Lung (tissue), 12 donors: ENCODE measurements around the gene POLD4. TPM values are rescaled to one million over a fixed set of nuclear protein-coding genes. Genes with fewer than 3 reads are reported as not detected.

Experiments
- ATAC-seq: fragments of 200-7000 bp; cut with Tn5 transposase; one replicate; pipeline ENCODE4 v1.9.1; 2020; ENCODE audit warnings: moderate number of reproducible peaks; ENCODE audit not compliant: insufficient read depth, low FRiP score
- DNase-seq, 3 donors: peaks; one replicate each; pipeline ENCODE4 v3.0.0-alpha.2; 2013 to 2017
- H3K27ac ChIP-seq, 2 donors: one replicate each; pipeline ENCODE4 v1.5.1; 2013; ENCODE audit warnings: mild to moderate bottlenecking in 2 of 2, moderate library complexity in 2 of 2, control low read depth in 1 of 2, inconsistent platforms in 1 of 2, low read depth in 1 of 2, low read length in 1 of 2
- H3K27me3 ChIP-seq, 3 donors: one replicate each; pipeline ENCODE4 v1.5.1; 2013; ENCODE audit warnings: low read length in 2 of 3; ENCODE audit not compliant: control insufficient read depth in 3 of 3, insufficient read depth in 3 of 3
- H3K36me3 ChIP-seq, 4 donors: one replicate each; pipeline ENCODE4 v1.5.1; 2013; ENCODE audit warnings: low read length in 4 of 4, mild to moderate bottlenecking in 1 of 4, moderate library complexity in 1 of 4; ENCODE audit not compliant: control insufficient read depth in 4 of 4, insufficient read depth in 4 of 4
- H3K4me1 ChIP-seq, 5 donors: one replicate each; pipeline ENCODE4 v1.5.1; 2013; ENCODE audit warnings: low read length in 5 of 5, mild to moderate bottlenecking in 2 of 5, moderate library complexity in 1 of 5; ENCODE audit not compliant: control insufficient read depth in 5 of 5, insufficient read depth in 5 of 5
- H3K4me3 ChIP-seq: one replicate; pipeline ENCODE4 v1.5.1; 2013; ENCODE audit warnings: mild to moderate bottlenecking, control low read depth, moderate library complexity
- H3K9ac ChIP-seq, 2 donors: one replicate each; pipeline ENCODE4 v1.5.1; 2013; ENCODE audit warnings: low read length in 2 of 2, control low read depth in 1 of 2; ENCODE audit not compliant: insufficient read depth in 1 of 2
- H3K9me3 ChIP-seq, 4 donors: one replicate each; pipeline ENCODE4 v1.5.1; 2013; ENCODE audit warnings: low read length in 3 of 4, mild to moderate bottlenecking in 1 of 4, moderate library complexity in 1 of 4; ENCODE audit not compliant: control insufficient read depth in 4 of 4, insufficient read depth in 3 of 4
- WGBS, 2 donors: extraction: QIAGEN DNeasy Blood & Tissue Kit; methylation state at CpG; one replicate each; pipeline ENCODE4 v1.1.7; 2013; 5-methylcytosine and 5-hydroxymethylcytosine counted together
- polyA plus RNA-seq, 2 donors: library from polyadenylated mRNA; stranded (reverse); fragments of 200-250 nt; gene quantifications; one replicate each; pipeline ENCODE4 v1.2.1, GENCODE V29; 2013
- total RNA-seq, 2 donors: library from RNA; depleted of rRNA in 1 of 2; stranded (reverse); fragments of >200 nt in 1 of 2; gene quantifications; one replicate each; pipeline ENCODE4 v1.2.1, GENCODE V29; 2014 to 2021
- TF ChIP-seq, protein P1 (sequence below): IDR thresholded peaks from 2 replicates; pipeline ENCODE4 v1.5.1; 2012; ENCODE audit warnings: mild to moderate bottlenecking; ENCODE audit errors: control extremely low read depth, extremely low read depth
- donor health status: control.
- donor health status: control.
- donor health status: Bipolar disorder and iron deficiency.
- donor health status: healthy.
- donor health status: DM: yes; HTN: yes; CAD: no.

The POLD4 gene
- total and polyA plus RNA-seq, 4 donors, result 27.4 to 183 (median 101) TPM

DNA sequence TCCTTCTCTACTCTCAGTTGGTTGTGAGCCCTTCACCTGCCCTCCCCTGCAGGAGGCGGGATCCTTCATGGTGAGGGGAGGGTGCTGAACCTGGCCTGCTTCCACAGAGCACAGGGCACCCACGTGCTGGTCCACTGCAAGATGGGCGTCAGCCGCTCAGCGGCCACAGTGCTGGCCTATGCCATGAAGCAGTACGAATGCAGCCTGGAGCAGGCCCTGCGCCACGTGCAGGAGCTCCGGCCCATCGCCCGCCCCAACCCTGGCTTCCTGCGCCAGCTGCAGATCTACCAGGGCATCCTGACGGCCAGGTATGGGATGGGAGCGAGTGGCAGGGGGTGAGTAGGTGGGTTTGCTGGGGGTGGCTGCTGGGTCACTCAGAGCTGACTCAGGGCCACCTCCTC lies 43.7 kb downstream of the POLD4 start:
- no peak overlapping the region for H3K27ac ChIP-seq
- TF ChIP-seq, protein P1, sequence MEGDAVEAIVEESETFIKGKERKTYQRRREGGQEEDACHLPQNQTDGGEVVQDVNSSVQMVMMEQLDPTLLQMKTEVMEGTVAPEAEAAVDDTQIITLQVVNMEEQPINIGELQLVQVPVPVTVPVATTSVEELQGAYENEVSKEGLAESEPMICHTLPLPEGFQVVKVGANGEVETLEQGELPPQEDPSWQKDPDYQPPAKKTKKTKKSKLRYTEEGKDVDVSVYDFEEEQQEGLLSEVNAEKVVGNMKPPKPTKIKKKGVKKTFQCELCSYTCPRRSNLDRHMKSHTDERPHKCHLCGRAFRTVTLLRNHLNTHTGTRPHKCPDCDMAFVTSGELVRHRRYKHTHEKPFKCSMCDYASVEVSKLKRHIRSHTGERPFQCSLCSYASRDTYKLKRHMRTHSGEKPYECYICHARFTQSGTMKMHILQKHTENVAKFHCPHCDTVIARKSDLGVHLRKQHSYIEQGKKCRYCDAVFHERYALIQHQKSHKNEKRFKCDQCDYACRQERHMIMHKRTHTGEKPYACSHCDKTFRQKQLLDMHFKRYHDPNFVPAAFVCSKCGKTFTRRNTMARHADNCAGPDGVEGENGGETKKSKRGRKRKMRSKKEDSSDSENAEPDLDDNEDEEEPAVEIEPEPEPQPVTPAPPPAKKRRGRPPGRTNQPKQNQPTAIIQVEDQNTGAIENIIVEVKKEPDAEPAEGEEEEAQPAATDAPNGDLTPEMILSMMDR, result no peak
- no peaks in the 10 kb centered on the region for H3K27me3 ChIP-seq
- DNase-seq (no peak), ATAC-seq (no peak)
- WGBS, 2 donors, result 92 to 95% methylated on average over 14 of the region's 14 CpGs
- H3K4me1 ChIP-seq, result peaks cover 0 to 3% (median 0%) of the 10 kb centered on the region in 5 donors
- no peaks in the 10 kb centered on the region for H3K9me3 ChIP-seq
- H3K9ac ChIP-seq, result no peak overlapping the region
- no peak overlapping the region for H3K4me3 ChIP-seq
- H3K36me3 ChIP-seq, result peaks cover 0 to 39% (median 8%) of the 10 kb centered on the region in 4 donors

DNA sequence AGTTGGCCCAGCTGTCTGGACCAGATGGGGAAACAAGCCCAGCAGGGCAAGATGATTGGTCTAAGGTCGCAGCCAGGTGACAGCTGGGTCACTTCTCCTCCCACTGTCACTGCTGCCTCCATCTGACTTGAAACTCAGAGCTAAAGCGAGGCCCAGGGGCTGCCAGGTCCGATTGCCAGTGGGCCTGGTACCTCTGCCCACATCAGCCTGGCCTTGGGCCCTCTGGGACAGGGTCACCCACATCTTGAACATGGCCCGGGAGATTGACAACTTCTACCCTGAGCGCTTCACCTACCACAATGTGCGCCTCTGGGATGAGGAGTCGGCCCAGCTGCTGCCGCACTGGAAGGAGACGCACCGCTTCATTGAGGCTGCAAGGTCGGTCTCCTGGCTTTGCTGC lies 44.2 kb downstream of the POLD4 start:
- Histone ChIP-seq H3K27me3 (no peaks in the 10 kb centered on the region), H3K9me3 (no peaks in the 10 kb centered on the region), H3K4me3 (no peak overlapping the region), H3K4me1 (peaks cover 0 to 8% (median 3%) of the 10 kb centered on the region in 5 donors), H3K36me3 (peaks cover 0 to 39% (median 8%) of the 10 kb centered on the region in 4 donors), H3K9ac (no peak overlapping the region), H3K27ac (no peak overlapping the region)
- DNase-seq (no peak), ATAC-seq (no peak)
- TF ChIP-seq, protein P1, result no peak
- WGBS, 2 donors, result 96 to 97% methylated on average over 11 of the region's 11 CpGs

DNA sequence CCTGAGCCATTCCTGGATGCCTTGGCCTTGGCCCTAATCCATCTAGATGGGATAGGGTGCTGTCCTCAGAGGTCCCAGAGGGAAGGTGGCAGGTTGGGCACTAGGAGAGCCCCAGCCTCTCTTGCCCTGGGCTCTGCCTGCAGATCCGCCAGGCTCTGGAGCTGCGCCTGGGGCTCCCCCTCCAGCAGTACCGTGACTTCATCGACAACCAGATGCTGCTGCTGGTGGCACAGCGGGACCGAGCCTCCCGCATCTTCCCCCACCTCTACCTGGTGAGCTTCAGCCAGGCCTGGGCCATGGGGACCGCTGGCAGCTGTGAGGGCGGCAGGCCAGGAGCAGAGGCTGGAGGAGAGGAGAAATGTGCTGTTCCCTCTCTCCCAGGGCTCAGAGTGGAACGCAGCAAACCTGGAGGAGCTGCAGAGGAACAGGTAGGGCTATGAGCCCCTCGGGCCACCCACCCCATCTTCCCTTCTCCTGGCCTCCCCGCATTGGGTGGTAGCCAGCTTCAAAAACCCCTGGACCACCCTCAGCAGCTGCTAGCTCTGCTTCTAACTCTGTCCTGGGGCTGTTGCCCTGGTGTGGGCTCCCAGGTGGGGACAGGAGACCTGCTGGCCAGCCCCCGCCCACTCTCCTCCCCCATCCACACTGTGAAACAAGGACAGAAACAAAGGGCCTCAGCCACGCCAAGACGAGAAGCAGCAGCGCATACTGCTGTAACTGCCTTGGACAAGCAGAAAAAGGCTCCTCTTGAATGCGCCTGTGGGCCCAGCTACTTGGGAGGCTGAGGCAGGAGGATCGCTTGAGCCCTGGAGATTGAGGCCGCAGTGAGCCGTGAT lies 45.1 kb downstream of the POLD4 start:
- TF ChIP-seq, protein P1, result no peak
- H3K4me3 ChIP-seq, result no peak overlapping the region
- H3K9me3 ChIP-seq, result no peaks in the 10 kb centered on the region
- no peak for DNase-seq
- H3K9ac ChIP-seq, result no peak overlapping the region
- no peaks in the 10 kb centered on the region for H3K27me3 ChIP-seq
- peaks cover 0 to 10% (median 7%) of the 10 kb centered on the region in 5 donors for H3K4me1 ChIP-seq
- H3K36me3 ChIP-seq, result peaks cover 0 to 39% (median 8%) of the 10 kb centered on the region in 4 donors
- no peak overlapping the region for H3K27ac ChIP-seq
- ATAC-seq, result no peak
- 94 to 97% methylated on average over 19 to 20 of the region's 20 CpGs for WGBS, 2 donors
